Caco-2 (cell line): Measurements from ENCODE around the gene ACOT7. TPM values are rescaled to one million over a fixed set of nuclear protein-coding genes. Genes with fewer than 3 reads are reported as not detected.

Experiments
- BruUV-seq: library from RNA; stranded (reverse); fragments of 400-500 nt; replicated peaks from 2 replicates; lab custom pipeline; 2021; lab: Mats Ljungman, UMichigan
- CTCF ChIA-PET: fragments of 300-600 bp; sonication (Branson Sonifier 250); formaldehyde crosslinking; loops from one replicate; lab custom pipeline; 2022; ENCODE audit warnings: antibody characterized with exemption; lab: Charles Lee
- POLR2A ChIA-PET: fragments of 300-600 bp; sonication (Branson Sonifier 250); formaldehyde crosslinking; loops from one replicate; lab custom pipeline; 2022; ENCODE audit warnings: antibody characterized with exemption; lab: Charles Lee
- DNase-seq, 2 experiments: peaks; one replicate each; pipeline versions ENCODE4 v3.0.0 to v3.0.0-alpha.2; 2020 to 2022
- H3K27me3 ChIP-seq: replicated peaks from 2 replicates; pipeline ENCODE4 v1.6.0; 2011; ENCODE audit warnings: low read length; ENCODE audit not compliant: control insufficient read depth, insufficient read depth
- H3K36me3 ChIP-seq: 2 replicates; pipeline ENCODE4 v1.5.1; 2011; ENCODE audit warnings: low read length; ENCODE audit not compliant: control insufficient read depth, insufficient read depth
- H3K4me1 ChIP-seq: fragments of 250-450 bp; sonication (Bioruptor Pico); 2 replicates; pipeline ENCODE4 v1.5.1; 2020; ENCODE audit warnings: mild to moderate bottlenecking
- H3K4me3 ChIP-seq: 2 replicates; pipeline ENCODE4 v1.5.1; 2011; ENCODE audit warnings: low read depth, mild to moderate bottlenecking, control low read depth, low read length
- H3K9me3 ChIP-seq: fragments of 250-450 bp; sonication (Bioruptor Pico); 2 replicates; pipeline ENCODE4 v1.5.1; 2020; ENCODE audit warnings: mild to moderate bottlenecking, moderate library complexity
- H3K27ac Mint-ChIP-seq: one replicate; pipeline ENCODE4 v1.8.0; 2022; ENCODE audit warnings: mixed read lengths; ENCODE audit not compliant: unreplicated experiment
- H3K27me3 Mint-ChIP-seq: one replicate; pipeline ENCODE4 v1.8.0; 2022; ENCODE audit warnings: mixed read lengths; ENCODE audit not compliant: insufficient read depth, unreplicated experiment
- H3K36me3 Mint-ChIP-seq: one replicate; pipeline ENCODE4 v1.8.0; 2022; ENCODE audit warnings: mild to moderate bottlenecking, mixed read lengths; ENCODE audit not compliant: insufficient read depth, unreplicated experiment
- H3K4me1 Mint-ChIP-seq: one replicate; pipeline ENCODE4 v1.8.0; 2022; ENCODE audit warnings: low read depth, mixed read lengths; ENCODE audit not compliant: unreplicated experiment
- H3K4me3 Mint-ChIP-seq: one replicate; pipeline ENCODE4 v1.8.0; 2022; ENCODE audit warnings: mild to moderate bottlenecking, moderate library complexity, mixed read lengths; ENCODE audit not compliant: unreplicated experiment
- H3K9me3 Mint-ChIP-seq: one replicate; pipeline ENCODE4 v1.8.0; 2022; ENCODE audit warnings: mixed read lengths; ENCODE audit not compliant: unreplicated experiment
- CTCF ChIP-seq, 2 experiments: fragments of 200-600 bp in 1 of 2; IDR thresholded peaks; 1 replicate in 1 of 2; 2 replicates in 1 of 2; pipeline versions ENCODE4 v1.5.1 to v1.8.0; 2011 to 2022; ENCODE audit warnings: antibody characterized with exemption in 1 of 2, control low read depth in 1 of 2, inconsistent platforms in 1 of 2, low read depth in 1 of 2, low read length in 1 of 2, mild to moderate bottlenecking in 1 of 2, moderate library complexity in 1 of 2; ENCODE audit not compliant: insufficient read depth in 1 of 2, severe bottlenecking in 1 of 2, unreplicated experiment in 1 of 2
- intact Hi-C: fragments of 100-400 bp; cut with micrococcal nuclease; formaldehyde crosslinking; loops from one replicate; pipeline ENCODE4 v1.10.0; 2022; ENCODE audit not compliant: unreplicated experiment
- total RNA-seq: library from RNA; stranded (reverse); gene quantifications from 2 replicates; pipeline ENCODE4 v1.2.3, GENCODE V29; 2022

The ACOT7 gene
- total RNA-seq, 1 experiment from 2014 or later = 221 TPM

GRCh38 chr1:6272452-6272851, 121.1 kb downstream of the ACOT7 start:
- H3K9me3 ChIP-seq = no peaks in the 10 kb centered on the region
- TF ChIP-seq CTCF (IDR thresholded peaks at IDR 0.05; ENCODE audit: insufficient read depth in 1 of 2, low read depth in 1 of 2, low read length in 1 of 2, severe bottlenecking in 1 of 2, unreplicated experiment in 1 of 2) = no peak
- CTCF ChIA-PET = no interaction called here
- POLR2A ChIA-PET = no interaction called here
- no peaks in the 10 kb centered on the region for H3K4me1 ChIP-seq
- Mint-ChIP-seq H3K4me3 (no peak overlapping the region), H3K4me1 (no peaks in the 10 kb centered on the region), H3K27me3 (no peaks in the 10 kb centered on the region), H3K36me3 (peaks cover 27% of the 10 kb centered on the region), H3K27ac (no peak overlapping the region), H3K9me3 (no peaks in the 10 kb centered on the region)
- H3K4me3 ChIP-seq = no peak overlapping the region
- DNase-seq = no peak
- no TSS peak for BruUV-seq
- intact Hi-C loops = no loop called here
- no peaks in the 10 kb centered on the region for H3K36me3 ChIP-seq
- no peaks in the 10 kb centered on the region for H3K27me3 ChIP-seq

- no peaks in the 10 kb centered on the region for H3K4me1 Mint-ChIP-seq
- POLR2A ChIA-PET = no interaction called here
- no peak overlapping the region for H3K4me3 ChIP-seq
- no peak overlapping the region for H3K4me3 Mint-ChIP-seq
- CTCF ChIA-PET = no interaction called here
- no peaks in the 10 kb centered on the region for H3K4me1 ChIP-seq
- intact Hi-C loops = no loop called here
- BruUV-seq = no TSS peak
- no peaks in the 10 kb centered on the region for H3K9me3 ChIP-seq
- no peak for TF ChIP-seq CTCF (IDR thresholded peaks at IDR 0.05; ENCODE audit: insufficient read depth in 1 of 2, low read depth in 1 of 2, low read length in 1 of 2, severe bottlenecking in 1 of 2, unreplicated experiment in 1 of 2)
- no peak overlapping the region for H3K27ac Mint-ChIP-seq
- H3K36me3 Mint-ChIP-seq = peaks cover 32% of the 10 kb centered on the region
- no peaks in the 10 kb centered on the region for H3K36me3 ChIP-seq
- no peak for DNase-seq
- no peaks in the 10 kb centered on the region for H3K27me3 Mint-ChIP-seq
- no peaks in the 10 kb centered on the region for H3K9me3 Mint-ChIP-seq
- H3K27me3 ChIP-seq = no peaks in the 10 kb centered on the region
Observed at GRCh38 chr1:6271554-6271953, 122.0 kb downstream of the ACOT7 start.

GRCh38 chr1:6271006-6271405, 122.6 kb downstream of the ACOT7 start:
- no peaks in the 10 kb centered on the region for H3K4me1 Mint-ChIP-seq
- H3K9me3 Mint-ChIP-seq = no peaks in the 10 kb centered on the region
- no peak overlapping the region for H3K4me3 ChIP-seq
- no peaks in the 10 kb centered on the region for H3K27me3 ChIP-seq
- peaks cover 37% of the 10 kb centered on the region for H3K36me3 Mint-ChIP-seq
- no peaks in the 10 kb centered on the region for H3K27me3 Mint-ChIP-seq
- intact Hi-C loops = no loop called here
- BruUV-seq = no TSS peak
- no peaks in the 10 kb centered on the region for H3K4me1 ChIP-seq
- TF ChIP-seq CTCF (IDR thresholded peaks at IDR 0.05; ENCODE audit: insufficient read depth in 1 of 2, low read depth in 1 of 2, low read length in 1 of 2, severe bottlenecking in 1 of 2, unreplicated experiment in 1 of 2) = no peak
- H3K27ac Mint-ChIP-seq = no peak overlapping the region
- no peak overlapping the region for H3K4me3 Mint-ChIP-seq
- POLR2A ChIA-PET = no interaction called here
- DNase-seq = no peak
- no peaks in the 10 kb centered on the region for H3K36me3 ChIP-seq
- CTCF ChIA-PET = no interaction called here
- H3K9me3 ChIP-seq = no peaks in the 10 kb centered on the region
